ENCODE results near the gene IL2RA.

Gene IL2RA

GRCh38 chr10:6020826-6021225, 41.3 kb downstream of the IL2RA start:
- no peak overlapping the region for H3K4me3 ChIP-seq (ENCODE audit: low read depth, low read length)
- DNase-seq (ENCODE audit: low read depth) = no peak
- no peak for TF ChIP-seq CTCF (IDR thresholded peaks at IDR 0.05; ENCODE audit: control insufficient read depth, extremely low read depth, insufficient read depth)

- DNase-seq (ENCODE audit: low read depth) = no peak
- no peak overlapping the region for H3K4me3 ChIP-seq (ENCODE audit: low read depth, low read length)
- TF ChIP-seq CTCF (IDR thresholded peaks at IDR 0.05; ENCODE audit: control insufficient read depth, extremely low read depth, insufficient read depth) = no peak
These were observed 42.4 kb downstream of the IL2RA start for GRCh38 chr10:6019796-6020195.

- no peak for TF ChIP-seq CTCF (IDR thresholded peaks at IDR 0.05; ENCODE audit: control insufficient read depth, extremely low read depth, insufficient read depth)
- no peak for DNase-seq (ENCODE audit: low read depth)
- H3K4me3 ChIP-seq (ENCODE audit: low read depth, low read length) = no peak overlapping the region
These were observed 43.0 kb downstream of the IL2RA start for GRCh38 chr10:6019010-6019782.

GRCh38 chr10:6018422-6018821, 43.7 kb downstream of the IL2RA start:
- no peak for TF ChIP-seq CTCF (IDR thresholded peaks at IDR 0.05; ENCODE audit: control insufficient read depth, extremely low read depth, insufficient read depth)

GRCh38 chr10:6017781-6018354, 44.3 kb downstream of the IL2RA start:
- H3K4me3 ChIP-seq (ENCODE audit: low read depth, low read length) = no peak overlapping the region
- no peak for DNase-seq (ENCODE audit: low read depth)
- TF ChIP-seq CTCF (IDR thresholded peaks at IDR 0.05; ENCODE audit: control insufficient read depth, extremely low read depth, insufficient read depth) = no peak

More at GRCh38 chr10:6018422-6018821, 43.7 kb downstream of the IL2RA start:
- H3K4me3 ChIP-seq (ENCODE audit: low read depth, low read length) = no peak overlapping the region
- DNase-seq (ENCODE audit: low read depth) = no peak

GRCh38 chr10:6014241-6014761, 47.9 kb downstream of the IL2RA start:
- peak; percentile 72 for TF ChIP-seq CTCF (IDR thresholded peaks at IDR 0.05; ENCODE audit: control insufficient read depth, extremely low read depth, insufficient read depth)
- H3K4me3 ChIP-seq (ENCODE audit: low read depth, low read length) = no peak overlapping the region
- DNase-seq (ENCODE audit: low read depth) = no peak

Measured in LNCaP clone FGC (cell line).